Measurements from ENCODE around the gene MGAT4A. TPM values are rescaled to one million over a fixed set of nuclear protein-coding genes. Genes with fewer than 3 reads are reported as not detected.
A peak's percentile ranks its signal among the peaks of the same experiment; 100 is the strongest.

The MGAT4A gene
- total and polyA plus RNA-seq, 2 of the 13 experiments (the other 11 are each of a cell fraction or from before 2014, with no cell fraction given), result 47.2 to 90.9 TPM

DNA sequence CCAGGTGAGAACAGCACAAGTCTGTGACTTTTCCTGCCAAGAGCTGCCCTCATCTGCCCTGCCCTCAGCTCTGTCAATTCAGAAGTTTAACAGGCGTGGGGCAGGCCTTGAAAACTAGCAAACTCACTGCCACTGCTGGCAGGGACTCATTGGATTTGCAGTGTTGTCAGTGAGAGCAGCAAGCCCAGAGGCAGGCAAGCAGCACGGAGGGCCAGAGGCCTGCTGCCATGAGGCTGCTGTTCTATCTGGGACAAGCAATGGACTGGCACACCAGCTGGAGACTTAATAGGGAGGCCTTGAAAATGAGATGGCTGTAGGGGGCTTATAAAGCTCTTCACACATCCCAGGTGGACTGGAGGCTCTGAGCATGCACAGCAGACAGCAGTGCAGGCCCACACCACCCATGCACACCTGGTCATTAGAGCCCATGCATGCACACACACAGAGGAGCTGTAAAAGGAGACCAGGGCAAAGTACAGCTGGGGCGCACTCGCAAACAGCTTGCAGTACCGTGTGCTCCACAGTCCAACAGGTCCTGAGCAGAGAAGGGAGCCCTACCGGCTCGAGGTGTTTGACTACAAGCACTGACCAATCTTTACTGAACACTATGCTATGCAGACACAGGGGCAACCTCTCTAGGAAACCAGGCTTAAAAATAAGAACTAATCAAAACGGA lies 28.7 kb downstream of the MGAT4A start (continued):
- TF ChIP-seq, protein P1, sequence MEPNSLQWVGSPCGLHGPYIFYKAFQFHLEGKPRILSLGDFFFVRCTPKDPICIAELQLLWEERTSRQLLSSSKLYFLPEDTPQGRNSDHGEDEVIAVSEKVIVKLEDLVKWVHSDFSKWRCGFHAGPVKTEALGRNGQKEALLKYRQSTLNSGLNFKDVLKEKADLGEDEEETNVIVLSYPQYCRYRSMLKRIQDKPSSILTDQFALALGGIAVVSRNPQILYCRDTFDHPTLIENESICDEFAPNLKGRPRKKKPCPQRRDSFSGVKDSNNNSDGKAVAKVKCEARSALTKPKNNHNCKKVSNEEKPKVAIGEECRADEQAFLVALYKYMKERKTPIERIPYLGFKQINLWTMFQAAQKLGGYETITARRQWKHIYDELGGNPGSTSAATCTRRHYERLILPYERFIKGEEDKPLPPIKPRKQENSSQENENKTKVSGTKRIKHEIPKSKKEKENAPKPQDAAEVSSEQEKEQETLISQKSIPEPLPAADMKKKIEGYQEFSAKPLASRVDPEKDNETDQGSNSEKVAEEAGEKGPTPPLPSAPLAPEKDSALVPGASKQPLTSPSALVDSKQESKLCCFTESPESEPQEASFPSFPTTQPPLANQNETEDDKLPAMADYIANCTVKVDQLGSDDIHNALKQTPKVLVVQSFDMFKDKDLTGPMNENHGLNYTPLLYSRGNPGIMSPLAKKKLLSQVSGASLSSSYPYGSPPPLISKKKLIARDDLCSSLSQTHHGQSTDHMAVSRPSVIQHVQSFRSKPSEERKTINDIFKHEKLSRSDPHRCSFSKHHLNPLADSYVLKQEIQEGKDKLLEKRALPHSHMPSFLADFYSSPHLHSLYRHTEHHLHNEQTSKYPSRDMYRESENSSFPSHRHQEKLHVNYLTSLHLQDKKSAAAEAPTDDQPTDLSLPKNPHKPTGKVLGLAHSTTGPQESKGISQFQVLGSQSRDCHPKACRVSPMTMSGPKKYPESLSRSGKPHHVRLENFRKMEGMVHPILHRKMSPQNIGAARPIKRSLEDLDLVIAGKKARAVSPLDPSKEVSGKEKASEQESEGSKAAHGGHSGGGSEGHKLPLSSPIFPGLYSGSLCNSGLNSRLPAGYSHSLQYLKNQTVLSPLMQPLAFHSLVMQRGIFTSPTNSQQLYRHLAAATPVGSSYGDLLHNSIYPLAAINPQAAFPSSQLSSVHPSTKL (CRISPR knock-in tag; IDR thresholded peaks at IDR 0.05), result peak; percentile 87
- peak; percentile 29; the same call in 1 of the 2 replicates for TF ChIP-seq PAX8 (CRISPR knock-in tag; IDR thresholded peaks at IDR 0.05; ENCODE audit: borderline replicate concordance)
- TF ChIP-seq ZMYM2 (CRISPR knock-in tag; IDR thresholded peaks at IDR 0.05), result peak; percentile 80
- TF ChIP-seq PAF1 (CRISPR knock-in tag; IDR thresholded peaks at IDR 0.05), result no peak
- TF ChIP-seq ZBTB7A (CRISPR knock-in tag; IDR thresholded peaks at IDR 0.05), result 0 out of 2 replicates have a peak, but pooled peaks have one; percentile 67
- peak; percentile 96; the same call in 1 of the 2 replicates for TF ChIP-seq ZNF567 (CRISPR knock-in tag; IDR thresholded peaks at IDR 0.05; ENCODE audit: borderline replicate concordance)
- no peak for TF ChIP-seq TCF12 (IDR thresholded peaks at IDR 0.05)
- TF ChIP-seq TCF12 (CRISPR knock-in tag; IDR thresholded peaks at IDR 0.05), result no peak
- no peak for TF ChIP-seq JDP2 (CRISPR knock-in tag; IDR thresholded peaks at IDR 0.05; ENCODE audit: borderline replicate concordance)
- 0 out of 2 replicates have a peak, but pooled peaks have one; percentile 56 for TF ChIP-seq SRY (CRISPR knock-in tag; IDR thresholded peaks at IDR 0.05)
- TF ChIP-seq RFX3 (CRISPR knock-in tag; IDR thresholded peaks at IDR 0.05), result no peak
- TF ChIP-seq ZMAT3 (CRISPR knock-in tag; conservative IDR thresholded peaks at IDR 0.05), result peak; percentile 71; the same call in 1 of the 2 replicates
- TF ChIP-seq, protein P2, sequence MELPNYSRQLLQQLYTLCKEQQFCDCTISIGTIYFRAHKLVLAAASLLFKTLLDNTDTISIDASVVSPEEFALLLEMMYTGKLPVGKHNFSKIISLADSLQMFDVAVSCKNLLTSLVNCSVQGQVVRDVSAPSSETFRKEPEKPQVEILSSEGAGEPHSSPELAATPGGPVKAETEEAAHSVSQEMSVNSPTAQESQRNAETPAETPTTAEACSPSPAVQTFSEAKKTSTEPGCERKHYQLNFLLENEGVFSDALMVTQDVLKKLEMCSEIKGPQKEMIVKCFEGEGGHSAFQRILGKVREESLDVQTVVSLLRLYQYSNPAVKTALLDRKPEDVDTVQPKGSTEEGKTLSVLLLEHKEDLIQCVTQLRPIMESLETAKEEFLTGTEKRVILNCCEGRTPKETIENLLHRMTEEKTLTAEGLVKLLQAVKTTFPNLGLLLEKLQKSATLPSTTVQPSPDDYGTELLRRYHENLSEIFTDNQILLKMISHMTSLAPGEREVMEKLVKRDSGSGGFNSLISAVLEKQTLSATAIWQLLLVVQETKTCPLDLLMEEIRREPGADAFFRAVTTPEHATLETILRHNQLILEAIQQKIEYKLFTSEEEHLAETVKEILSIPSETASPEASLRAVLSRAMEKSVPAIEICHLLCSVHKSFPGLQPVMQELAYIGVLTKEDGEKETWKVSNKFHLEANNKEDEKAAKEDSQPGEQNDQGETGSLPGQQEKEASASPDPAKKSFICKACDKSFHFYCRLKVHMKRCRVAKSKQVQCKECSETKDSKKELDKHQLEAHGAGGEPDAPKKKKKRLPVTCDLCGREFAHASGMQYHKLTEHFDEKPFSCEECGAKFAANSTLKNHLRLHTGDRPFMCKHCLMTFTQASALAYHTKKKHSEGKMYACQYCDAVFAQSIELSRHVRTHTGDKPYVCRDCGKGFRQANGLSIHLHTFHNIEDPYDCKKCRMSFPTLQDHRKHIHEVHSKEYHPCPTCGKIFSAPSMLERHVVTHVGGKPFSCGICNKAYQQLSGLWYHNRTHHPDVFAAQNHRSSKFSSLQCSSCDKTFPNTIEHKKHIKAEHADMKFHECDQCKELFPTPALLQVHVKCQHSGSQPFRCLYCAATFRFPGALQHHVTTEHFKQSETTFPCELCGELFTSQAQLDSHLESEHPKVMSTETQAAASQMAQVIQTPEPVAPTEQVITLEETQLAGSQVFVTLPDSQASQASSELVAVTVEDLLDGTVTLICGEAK (IDR thresholded peaks at IDR 0.05), result no peak
- TF ChIP-seq, protein P2 (CRISPR knock-in tag; IDR thresholded peaks at IDR 0.05), result peak; percentile 95
- TF ChIP-seq CC2D1A (CRISPR knock-in tag; IDR thresholded peaks at IDR 0.05), result no peak
- TF ChIP-seq, protein P3, sequence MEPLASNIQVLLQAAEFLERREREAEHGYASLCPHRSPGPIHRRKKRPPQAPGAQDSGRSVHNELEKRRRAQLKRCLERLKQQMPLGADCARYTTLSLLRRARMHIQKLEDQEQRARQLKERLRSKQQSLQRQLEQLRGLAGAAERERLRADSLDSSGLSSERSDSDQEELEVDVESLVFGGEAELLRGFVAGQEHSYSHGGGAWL (CRISPR knock-in tag; IDR thresholded peaks at IDR 0.05), result peak; percentile 77; the same call in 1 of the 2 replicates
- TF ChIP-seq RAD21 (CRISPR knock-in tag; IDR thresholded peaks at IDR 0.05), result peak; percentile 28; the same call in 1 of the 2 replicates
- TF ChIP-seq CHCHD3 (CRISPR knock-in tag; IDR thresholded peaks at IDR 0.05), result no peak
